WTC11 (cell line): Measurements from ENCODE around the gene SHROOM3.

Experiments used
- AFF4 ChIP-seq: sonication (generic); formaldehyde crosslinking; IDR thresholded peaks from 2 replicates; pipeline ENCODE4 v1.8.1; 2023; ENCODE audit warnings: mild to moderate bottlenecking, missing genetic modification reagents, borderline replicate concordance
- CTCF ChIP-seq: fragments of 200-600 bp; IDR thresholded peaks from 2 replicates; pipeline ENCODE4 v1.8.0; 2022; ENCODE audit warnings: antibody characterized with exemption
- FOXK1 ChIP-seq: sonication (generic); formaldehyde crosslinking; IDR thresholded peaks from 2 replicates; pipeline ENCODE4 v1.8.0; 2022; ENCODE audit warnings: mild to moderate bottlenecking, moderate library complexity, missing genetic modification reagents
- PRDM15 ChIP-seq: sonication (generic); formaldehyde crosslinking; IDR thresholded peaks from 2 replicates; pipeline ENCODE4 v1.8.0; 2022; ENCODE audit warnings: missing genetic modification reagents
- RELA ChIP-seq: sonication (generic); formaldehyde crosslinking; IDR thresholded peaks from 2 replicates; pipeline ENCODE4 v1.8.1; 2022; ENCODE audit warnings: missing genetic modification reagents, mild to moderate bottlenecking, borderline replicate concordance
- USF2 ChIP-seq: sonication (generic); formaldehyde crosslinking; IDR thresholded peaks from 2 replicates; pipeline ENCODE4 v1.8.1; 2023; ENCODE audit warnings: mild to moderate bottlenecking, missing genetic modification reagents, moderate library complexity

GRCh38 chr4:76579596-76580375, 144.8 kb downstream of the SHROOM3 start:
- no peak for TF ChIP-seq USF2
- no peak for TF ChIP-seq CTCF
- no peak for TF ChIP-seq RELA (CRISPR knock-in tag)
- no peak for TF ChIP-seq FOXK1 (CRISPR knock-in tag)
- TF ChIP-seq AFF4: no peak
- no peak for TF ChIP-seq PRDM15 (CRISPR knock-in tag)
